GM19193 (cell line): ENCODE results near the gene KSR1.

Source experiments
- POLR2A ChIP-seq: IDR thresholded peaks from 4 replicates; pipeline ENCODE4 v1.6.1; 2011; ENCODE audit not compliant: insufficient read depth, insufficient read length; ENCODE audit errors: extremely low read depth

The KSR1 gene

DNA sequence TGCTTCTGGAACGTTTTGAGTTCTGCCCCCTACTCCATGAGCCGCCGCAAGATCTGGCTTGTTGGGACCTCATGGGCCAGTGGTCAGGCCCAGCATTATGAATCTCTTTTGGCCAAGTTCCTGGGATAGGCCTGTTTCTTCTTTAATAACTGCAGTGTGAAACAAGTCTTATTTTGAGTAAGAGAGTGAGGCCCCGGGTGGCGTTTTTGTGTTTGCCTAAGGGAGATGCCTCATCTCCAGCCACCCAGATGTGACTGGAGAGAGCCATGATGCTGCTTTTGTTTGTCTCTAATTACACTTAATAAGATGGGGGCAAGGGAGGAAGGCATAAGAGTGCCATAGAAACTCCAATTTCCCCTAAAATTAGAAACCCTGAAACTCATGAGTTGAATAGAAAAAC is 39.8 kb downstream of the KSR1 start:
- TF ChIP-seq POLR2A: no peak

DNA sequence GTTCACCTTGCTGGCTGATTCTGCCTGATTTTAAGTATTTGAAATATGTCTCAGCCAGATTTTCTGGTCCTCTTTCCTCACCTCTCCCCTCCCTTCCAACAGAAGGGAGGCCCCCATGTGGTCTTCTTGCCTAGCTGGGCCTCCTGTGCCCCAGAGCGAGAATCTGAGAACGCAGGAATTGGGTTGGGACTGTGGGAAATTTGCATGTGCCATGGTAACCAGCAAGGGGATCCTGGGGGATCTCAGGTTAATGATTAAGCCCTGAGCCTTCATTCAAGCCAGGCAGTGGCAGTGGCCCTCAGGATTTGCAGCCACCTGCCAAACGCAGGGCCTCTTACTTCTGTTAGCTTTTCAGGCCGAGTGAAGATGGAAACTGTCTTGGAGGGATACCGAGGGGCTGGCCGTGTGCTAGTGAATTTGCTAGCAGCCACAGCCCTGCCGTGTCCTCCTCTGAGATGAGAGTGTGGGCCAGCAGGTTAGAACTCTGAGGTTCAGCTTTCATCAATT is 40.2 kb downstream of the KSR1 start:
- TF ChIP-seq POLR2A: peak; percentile 65

DNA sequence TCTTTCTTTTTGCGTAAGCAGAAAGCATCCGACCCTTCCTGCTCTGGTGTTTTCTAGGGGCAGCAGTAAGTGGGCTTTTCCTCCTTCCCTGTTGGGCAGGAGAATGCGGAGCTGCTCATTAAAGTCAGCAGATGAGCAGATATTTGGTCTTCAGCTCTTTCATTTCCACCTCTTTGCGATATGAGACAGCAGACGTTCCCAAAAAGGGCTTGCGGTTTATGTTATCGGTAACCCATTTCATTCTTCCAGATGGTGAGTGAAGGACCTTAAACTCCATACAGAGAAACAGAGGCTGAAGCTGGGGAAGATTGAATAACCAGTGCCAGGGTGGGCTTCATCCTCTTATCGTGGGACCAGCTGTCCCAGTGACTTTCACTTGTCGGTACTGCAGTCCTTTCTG is 40.7 kb downstream of the KSR1 start:
- TF ChIP-seq POLR2A: no peak

DNA sequence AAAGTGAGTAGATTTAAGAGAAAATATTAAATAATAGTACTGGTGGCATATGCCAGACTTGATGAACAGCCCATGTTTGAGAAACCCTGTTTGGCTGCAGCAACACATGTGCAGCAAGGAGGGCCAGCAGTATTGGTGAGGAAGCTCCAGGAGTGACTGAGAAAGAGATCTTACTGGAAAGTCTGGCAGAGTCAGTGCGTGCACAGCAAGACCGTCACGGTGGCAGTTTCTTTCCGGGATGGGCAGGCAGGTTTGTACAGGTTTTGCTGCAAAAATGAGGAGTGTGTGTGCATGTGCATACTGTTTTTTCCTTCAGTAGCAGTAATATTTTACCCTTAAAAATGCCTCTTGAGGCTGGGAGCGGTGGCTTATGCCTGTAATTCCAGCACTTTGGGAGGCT is 41.4 kb downstream of the KSR1 start:
- no peak for TF ChIP-seq POLR2A

DNA sequence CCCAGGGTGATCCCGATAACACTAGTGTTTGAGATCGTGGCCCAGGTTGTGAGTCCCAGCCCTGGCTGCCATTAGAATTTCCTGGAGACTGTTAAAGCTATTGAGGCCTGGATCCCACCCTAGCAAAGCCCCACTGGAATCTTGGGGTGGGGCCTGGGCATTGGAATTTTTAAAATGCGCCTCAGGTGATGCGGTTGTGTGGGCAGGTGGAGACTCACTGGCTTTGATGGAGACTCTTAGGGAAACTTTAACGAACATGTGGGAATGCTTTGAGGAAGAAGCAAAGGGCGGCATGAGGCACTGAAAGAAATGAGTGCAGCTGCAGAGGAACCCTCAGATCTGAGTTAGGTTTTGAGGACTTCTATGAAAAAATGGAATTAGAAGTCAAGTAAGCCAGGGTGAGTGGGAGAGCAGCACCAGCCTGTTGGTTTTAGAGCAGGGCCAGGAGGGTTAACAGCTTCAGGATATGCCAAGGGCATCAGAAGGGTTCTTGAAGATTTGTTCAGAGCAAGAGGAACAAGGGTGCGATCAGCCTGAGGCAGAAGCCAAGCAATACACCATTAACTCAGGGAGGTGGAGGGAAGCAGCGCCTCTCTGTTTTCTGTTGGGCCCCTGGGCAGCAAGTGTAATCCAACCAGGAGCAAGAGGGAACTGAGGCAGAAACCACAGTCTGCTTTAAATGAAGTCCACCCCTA is 42.5 kb downstream of the KSR1 start:
- no peak for TF ChIP-seq POLR2A

DNA sequence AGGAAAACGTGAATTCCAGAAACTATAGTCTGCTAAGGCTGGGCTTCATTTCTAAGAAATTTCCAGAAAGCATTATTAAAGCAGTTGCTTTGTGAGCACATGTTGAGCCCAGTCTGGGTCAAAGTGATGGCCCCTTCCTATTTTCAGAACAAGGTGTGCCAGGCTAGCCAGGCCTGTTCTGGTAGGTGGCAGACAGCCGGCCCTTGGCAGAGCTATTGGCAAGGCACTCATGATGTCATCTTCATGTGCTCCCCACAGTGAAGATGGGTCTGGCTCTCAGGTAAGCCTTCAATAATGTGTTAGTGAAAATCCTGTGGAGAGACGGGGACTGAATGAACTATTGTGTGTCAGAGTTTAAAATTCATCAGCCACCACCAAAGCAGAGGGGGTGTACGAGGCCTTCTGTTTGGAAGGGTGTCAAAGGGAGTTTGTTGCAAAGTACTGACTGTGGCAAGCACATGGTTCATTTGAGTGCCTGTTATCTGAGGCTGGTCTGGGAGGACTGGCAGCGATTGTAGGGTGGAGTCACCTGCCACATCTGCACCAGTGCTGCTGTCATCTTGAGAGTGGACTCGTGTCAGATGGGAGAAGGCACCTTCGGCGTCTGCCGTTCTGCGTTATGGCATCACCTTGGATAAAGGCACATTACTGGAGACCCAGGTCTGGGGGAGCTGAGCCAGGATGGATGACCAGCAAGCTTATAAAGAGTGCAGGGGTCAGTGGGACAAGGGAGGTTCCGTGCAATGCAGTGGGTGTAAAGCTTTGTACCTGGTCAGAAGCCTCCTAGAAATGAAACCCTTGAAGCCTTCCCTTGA is 43.4 kb downstream of the KSR1 start:
- no peak for TF ChIP-seq POLR2A

DNA sequence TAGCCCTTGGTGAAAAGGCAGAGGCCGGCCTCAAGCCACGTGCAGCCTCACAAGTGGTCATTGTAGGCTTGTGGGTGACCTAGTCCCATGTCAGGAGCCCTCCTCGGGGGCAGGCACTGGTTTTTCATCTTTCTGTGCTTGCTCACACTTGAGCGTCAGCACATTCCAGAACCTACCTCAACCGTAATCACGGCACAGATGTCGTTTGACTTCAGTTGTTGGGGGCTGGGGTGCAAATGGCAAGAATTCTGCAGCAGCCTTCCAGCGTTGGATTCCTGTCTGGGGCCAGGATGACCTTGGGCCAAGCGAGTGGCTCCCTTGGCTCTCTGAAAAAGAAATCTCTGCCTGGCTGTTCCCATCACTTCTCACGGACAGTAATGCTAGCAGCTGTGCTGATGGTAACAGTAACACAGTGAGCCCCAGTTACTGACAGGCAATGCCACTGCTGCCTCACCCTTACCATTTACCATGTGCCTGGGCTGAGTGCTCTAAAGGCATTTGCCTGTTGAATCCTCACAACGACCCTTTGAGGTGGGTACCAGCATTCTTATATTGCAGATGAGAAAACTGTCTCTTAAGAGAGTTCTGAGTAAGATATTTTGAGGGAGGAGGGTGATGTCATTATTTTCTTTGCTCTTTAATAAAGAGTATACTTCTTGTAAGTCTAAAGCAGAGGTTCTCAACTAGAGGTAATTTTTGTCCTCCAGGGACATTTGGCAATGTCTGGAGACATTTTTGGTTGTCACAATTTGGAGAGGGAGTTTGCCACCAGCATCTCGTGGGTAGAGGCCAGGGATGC is 46.5 kb downstream of the KSR1 start:
- no peak for TF ChIP-seq POLR2A

DNA sequence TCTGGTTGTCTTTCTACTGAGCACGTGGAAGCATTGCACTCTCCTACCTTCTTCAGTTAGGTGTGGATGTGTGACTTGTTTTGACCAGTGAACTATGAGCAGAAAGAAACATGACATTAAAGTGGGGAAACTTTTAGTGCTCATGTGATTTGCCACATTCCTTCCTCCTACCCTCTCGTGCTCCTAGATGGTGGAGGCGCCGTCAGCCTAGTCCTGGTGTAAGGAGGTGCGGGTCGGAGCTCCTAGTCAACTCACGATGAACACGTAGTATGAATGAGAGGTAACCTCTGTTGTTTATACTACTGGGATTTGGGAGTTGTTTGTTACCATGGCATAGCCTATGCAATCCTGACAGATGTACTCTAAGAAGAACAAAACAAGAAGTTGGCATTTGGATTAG is 47.4 kb downstream of the KSR1 start:
- TF ChIP-seq POLR2A: no peak

DNA sequence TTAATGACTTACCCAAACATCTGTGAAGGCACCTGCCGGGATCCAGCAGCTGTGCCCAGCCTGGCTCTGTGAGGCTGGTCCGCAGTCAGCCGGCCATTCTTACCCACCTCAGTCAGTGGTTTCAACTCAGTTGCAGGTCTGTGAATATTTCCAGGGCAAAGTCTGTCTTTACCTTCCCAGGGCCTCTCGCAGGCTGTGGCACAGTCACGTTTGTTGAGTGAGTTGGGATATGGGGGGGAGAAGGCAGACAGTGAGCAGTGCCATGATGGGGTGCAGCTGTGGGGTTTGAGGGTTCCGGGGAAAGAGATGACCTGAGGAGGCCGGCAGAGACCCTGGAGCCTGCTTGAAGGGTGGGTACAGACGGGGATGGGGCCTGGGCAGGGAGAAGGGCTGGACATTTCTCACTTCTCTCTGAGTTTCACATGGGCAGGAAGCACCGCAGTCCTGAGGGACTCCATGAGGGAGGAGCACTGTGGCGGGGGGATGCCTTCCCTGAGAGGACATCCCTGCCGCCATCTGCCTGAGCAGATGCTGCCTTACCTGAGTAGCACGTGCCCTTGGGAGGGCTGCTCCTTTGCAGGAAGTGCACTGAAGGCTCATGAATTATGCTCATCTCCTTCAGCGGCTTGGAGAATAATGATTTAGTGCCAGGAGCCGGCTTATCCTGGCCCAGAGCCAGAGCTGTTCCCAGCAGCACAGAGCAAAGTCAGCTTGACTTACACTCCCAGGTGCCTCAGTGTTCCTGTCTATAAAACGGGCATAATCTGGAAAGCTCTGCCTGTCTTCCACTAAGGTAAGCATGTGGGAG is 48.1 kb downstream of the KSR1 start:
- TF ChIP-seq POLR2A: no peak

DNA sequence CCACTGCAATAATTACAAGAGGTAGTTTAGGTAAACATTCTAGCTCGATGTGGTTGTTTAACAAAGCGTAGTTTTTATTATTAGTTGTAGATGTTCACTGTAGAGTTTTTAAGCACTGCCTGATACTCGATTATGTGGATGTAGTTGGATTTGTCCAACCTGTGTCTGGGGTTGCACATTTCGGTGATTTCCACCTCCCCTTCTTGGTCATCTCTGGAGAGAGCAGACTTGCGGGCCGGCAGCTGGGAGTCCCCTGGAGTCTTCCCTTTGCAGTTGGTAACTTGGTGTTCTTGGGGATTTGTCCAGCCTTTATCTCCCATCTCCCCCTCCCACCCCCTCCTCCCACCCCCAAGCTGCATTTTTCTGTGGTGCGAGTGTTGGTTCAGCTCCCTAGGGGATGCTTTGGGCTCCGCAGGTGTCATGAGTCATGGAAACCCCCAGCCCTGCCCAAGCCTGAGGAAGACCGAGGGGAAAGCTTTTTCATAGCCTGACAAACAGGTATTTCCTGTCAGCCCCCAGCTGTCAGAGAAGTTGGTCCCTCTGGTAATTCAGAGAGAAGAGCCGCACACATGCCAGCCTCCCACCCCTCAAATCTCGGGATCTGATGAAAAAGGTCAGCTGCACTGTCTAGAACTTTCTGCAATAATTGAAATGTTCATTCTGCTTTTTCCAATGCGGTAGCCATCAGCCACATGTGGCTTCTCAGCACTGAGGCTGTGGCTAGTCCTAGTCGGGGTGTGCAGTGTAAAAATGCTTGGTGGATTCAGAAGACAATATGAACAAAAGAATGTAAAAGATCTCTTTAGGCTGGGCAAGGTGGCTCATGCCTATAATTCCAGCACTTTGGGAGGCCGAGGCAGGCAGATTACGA is 50.3 kb downstream of the KSR1 start:
- TF ChIP-seq POLR2A: peak; percentile 24

DNA sequence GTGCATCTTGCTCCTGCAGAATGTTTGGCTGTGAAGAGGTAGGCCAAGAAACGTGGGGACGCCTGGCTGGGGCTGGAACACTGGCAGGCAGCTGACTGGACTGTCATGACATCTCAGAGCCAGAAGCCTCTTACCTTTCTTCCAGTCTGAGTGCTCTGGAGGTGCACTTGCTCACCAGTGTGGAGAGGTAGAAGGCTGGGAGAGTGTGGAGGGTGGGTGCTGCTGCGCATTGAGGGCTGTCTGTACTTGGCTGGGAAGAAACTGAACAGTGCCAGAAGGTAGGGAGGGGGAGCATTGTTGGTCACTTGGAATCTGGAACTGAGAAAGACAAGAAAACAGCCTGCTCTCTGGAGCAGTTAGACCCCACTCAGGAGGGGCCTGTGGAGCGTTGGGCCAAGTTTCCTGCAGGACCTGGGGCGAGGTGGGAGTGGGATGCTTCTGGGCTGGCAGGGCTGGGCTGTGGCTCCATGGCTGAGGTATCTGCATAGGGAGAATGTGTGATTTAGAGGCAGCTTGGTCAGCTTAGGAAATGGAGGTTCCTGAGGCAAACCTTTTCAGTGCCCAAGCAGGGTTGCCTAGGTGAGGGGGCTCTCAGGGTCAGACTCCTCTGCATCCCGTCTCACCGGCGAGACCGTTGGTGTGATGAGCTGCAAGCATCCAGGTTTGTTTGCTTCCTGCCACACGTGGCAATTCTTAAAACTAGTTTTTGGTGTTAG is 55.1 kb downstream of the KSR1 start:
- no peak for TF ChIP-seq POLR2A

DNA sequence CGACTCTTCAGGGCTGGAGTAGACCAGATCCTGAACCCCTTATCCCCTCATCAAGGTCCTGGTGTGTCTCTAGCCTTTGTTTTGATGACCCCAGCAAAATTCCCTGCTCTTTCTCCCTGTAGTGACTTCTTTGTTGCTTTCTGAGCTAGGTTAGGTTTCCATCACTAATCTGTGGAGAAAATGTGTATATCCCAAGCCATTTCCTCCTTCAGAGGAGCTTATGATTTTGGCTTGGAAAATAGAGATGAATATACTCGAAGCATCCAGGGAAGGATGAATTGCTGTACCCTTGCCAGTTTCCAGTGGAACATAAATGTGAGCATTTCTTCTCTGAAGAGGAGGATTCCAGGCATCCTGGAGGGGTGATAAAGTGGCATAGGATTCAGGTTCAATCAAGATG is 55.8 kb downstream of the KSR1 start:
- TF ChIP-seq POLR2A: no peak

DNA sequence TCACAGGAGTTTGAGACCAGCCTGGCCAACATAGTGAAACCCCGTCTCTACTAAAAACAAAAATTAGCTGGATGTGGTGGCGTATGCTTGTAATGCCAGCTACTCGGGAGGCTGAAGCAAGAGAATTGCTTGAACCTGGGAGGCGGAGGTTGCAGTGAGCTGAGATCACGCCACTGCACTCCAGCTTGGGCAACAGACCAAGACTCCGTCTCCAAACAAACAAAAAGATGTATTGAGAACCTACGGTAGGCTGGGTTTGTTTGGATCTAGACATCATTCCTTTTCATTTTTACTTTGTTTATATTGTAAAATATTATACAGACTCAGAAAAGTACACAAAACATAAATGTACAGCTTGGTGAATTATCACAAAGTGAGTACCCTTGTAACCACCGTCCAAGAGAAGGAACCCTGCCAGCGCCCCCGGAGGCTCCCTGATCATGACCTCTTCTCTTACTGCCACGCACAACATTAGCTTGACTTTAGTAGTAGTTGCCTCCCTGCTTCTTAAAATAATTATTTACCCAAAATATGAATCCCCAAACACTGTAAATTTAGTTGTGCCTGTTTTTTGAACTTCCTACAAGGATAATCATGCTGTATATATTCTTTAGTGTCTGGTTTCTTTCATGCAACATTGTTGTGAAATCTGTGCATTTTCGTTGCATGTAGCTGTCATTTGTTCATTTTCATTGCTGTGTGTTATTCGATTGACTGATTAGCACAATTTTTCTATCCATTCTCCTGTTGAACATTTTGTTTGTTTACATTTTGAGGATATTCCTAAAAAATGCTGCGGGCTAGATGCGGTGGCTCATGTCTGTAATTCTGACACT is 56.5 kb downstream of the KSR1 start:
- no peak for TF ChIP-seq POLR2A

DNA sequence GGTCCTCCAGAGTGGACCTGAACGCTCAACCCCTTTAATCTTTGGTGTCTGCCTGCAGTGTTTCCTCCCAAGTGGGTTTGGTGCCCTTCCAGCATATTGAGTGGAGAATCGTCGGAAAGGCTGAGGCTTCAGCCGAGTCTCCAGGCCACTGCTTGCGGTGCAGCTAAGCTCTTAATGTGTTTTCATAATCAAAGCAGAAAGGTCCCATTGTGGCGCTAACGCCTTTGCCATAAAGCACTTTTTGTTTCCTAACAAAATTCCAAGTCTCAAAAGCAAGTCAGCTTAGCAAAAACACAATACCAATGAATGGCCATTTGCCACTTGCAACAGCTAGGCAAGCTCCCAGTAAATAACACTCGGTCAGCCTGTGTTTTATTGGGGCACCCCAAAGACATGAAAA is 57.6 kb downstream of the KSR1 start:
- TF ChIP-seq POLR2A: no peak
